Stimulated activated naive CD8-positive, alpha-beta T cell treated with anti-CD3 and anti-CD28 coated beads, Interleukin-15, Interleukin-2, amounts not matched to agents 100 ng/mL and 50 ng/mL, for 24 hours (primary cell): ENCODE data around the gene CAP1.

ENCODE experiments used
- H3K27ac Mint-ChIP-seq: one replicate; pipeline ENCODE4 v1.8.0; 2021; ENCODE audit warnings: mild to moderate bottlenecking, mixed read lengths
- H3K27me3 Mint-ChIP-seq: one replicate; pipeline ENCODE4 v1.8.0; 2021; ENCODE audit warnings: mixed read lengths
- H3K36me3 Mint-ChIP-seq: one replicate; pipeline ENCODE4 v1.8.0; 2021; ENCODE audit warnings: low read depth, mixed read lengths
- H3K4me1 Mint-ChIP-seq: one replicate; pipeline ENCODE4 v1.8.0; 2021; ENCODE audit warnings: low read depth, mixed read lengths
- H3K4me3 Mint-ChIP-seq: one replicate; pipeline ENCODE4 v1.8.0; 2021; ENCODE audit warnings: mild to moderate bottlenecking, mixed read lengths
- H3K9me3 Mint-ChIP-seq: one replicate; pipeline ENCODE4 v1.8.0; 2021; ENCODE audit warnings: mixed read lengths

The CAP1 gene

DNA sequence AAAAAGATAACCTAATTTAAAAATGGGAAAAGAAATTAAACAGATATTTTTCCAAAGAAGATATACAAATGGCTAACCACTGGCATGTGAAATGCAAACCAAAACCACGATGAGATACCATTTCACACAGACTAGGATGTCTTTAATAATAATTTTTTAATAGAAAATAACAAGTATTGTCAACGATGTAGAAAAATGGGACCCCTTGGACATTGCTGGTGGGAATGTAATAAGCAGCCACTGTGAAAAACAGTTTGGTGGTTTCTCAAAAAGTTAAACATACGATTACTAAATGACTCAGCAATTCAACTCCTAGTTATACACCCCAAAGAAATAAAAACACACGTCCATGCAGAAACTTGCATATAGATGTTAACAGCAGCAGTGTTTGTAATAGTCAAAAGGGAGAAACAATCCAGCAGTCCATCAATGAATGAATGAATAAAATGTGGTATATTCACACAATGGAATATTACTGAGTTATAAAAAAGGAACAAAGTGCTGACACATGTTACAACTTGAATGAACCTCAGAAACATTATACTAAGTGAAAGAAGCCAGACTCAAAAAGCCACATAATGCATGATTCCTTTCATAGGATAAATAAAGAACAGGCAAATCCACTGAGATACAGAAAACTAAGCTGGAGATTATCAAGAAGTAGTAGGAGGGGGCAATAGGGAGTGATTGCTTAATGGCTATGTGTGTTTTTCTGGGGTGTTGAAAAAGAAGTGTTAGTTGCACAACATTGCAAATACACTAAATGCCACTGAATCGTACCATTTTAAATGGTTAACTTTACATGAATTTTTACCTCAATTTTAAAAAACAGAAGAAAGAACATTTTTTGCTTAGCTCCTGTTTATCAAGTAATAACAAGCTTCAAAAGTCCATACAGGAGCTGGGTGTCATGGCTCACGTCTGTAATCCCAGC lies 52.4 kb downstream of the CAP1 start:
- Mint-ChIP-seq H3K27ac (no peak overlapping the region), H3K4me3 (no peak overlapping the region), H3K27me3 (no peaks in the 10 kb centered on the region), H3K9me3 (no peaks in the 10 kb centered on the region), H3K4me1 (peaks cover 30% of the 10 kb centered on the region), H3K36me3 (peaks cover 44% of the 10 kb centered on the region)

DNA sequence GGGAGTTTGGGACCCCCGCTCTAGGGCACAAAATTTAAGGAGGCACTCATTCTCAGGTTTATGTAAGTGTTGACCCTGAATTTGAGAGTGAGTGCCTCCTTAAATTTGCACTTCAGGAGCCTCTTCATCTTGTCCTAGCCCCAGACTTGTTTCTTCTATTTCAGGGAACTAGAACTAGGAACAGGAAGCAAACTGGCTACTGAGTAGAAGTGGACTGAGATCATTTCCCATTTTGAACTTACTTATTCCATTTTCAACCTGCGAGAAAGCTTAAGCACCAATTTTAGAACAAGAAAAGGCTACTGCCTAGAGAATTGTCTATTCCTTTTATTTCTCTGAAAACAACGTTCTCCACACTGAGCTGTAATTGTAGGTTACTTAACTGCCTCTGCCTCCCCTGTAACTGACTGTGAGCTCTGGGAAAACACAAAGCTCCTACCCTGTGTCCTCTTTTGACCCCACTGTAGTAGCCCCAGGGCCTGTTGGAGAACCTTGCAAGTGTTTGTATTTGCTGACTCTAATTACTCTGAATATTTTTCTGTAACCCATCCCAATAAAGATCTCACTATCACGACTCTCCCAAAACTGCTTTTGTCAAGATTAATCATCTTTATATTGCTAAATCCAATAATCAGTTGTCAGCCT lies 54.1 kb downstream of the CAP1 start:
- peaks cover 33% of the 10 kb centered on the region for H3K36me3 Mint-ChIP-seq
- no peaks in the 10 kb centered on the region for H3K27me3 Mint-ChIP-seq
- no peak overlapping the region for H3K4me3 Mint-ChIP-seq
- H3K4me1 Mint-ChIP-seq = peaks cover 30% of the 10 kb centered on the region
- H3K27ac Mint-ChIP-seq = no peak overlapping the region
- H3K9me3 Mint-ChIP-seq = no peaks in the 10 kb centered on the region

DNA sequence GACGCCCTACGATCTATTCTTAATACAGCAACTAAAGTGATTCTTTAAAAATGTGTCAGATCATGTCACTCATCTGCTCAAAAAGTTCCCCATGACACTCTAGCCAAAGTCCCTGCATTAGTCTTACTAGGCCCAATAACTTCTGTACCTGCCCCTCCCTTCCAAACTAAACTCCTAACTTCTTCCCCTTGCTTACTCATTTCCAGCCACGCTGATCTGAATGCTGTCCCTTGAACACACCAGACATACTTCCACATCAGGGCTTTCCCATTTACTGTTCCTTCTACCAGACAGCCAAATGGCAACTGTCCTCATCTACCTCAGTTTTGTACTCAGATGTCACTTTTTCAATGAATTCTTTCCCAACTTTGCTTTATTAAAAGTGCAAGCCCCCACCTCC lies 55.3 kb downstream of the CAP1 start:
- Mint-ChIP-seq H3K4me3 (peak overlapping the region; percentile 92), H3K4me1 (peaks cover 30% of the 10 kb centered on the region), H3K9me3 (no peaks in the 10 kb centered on the region), H3K27ac (peak overlapping the region; percentile 9), H3K27me3 (no peaks in the 10 kb centered on the region), H3K36me3 (peaks cover 24% of the 10 kb centered on the region)

DNA sequence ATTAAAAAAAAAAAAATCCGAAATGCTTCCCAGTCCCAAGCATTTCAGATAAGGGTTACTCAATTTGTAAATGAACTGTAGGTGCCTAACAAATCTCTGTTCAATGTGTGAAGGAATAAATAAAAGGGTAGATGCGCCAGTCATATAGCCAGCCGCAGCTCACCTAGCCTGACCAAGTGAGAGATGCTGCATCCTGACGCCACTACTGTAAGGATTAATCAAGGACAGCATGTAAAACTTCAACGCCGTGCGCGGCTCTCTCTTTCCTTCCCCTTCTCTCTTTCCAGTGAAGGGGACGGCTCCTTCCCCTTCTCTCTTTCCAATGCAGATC lies 56.1 kb downstream of the CAP1 start:
- Mint-ChIP-seq H3K9me3 (no peaks in the 10 kb centered on the region), H3K4me3 (peak overlapping the region; percentile 92), H3K27ac (peak overlapping the region; percentile 89), H3K4me1 (peaks cover 30% of the 10 kb centered on the region), H3K27me3 (no peaks in the 10 kb centered on the region), H3K36me3 (peaks cover 18% of the 10 kb centered on the region)

- Mint-ChIP-seq H3K4me1 (peaks cover 30% of the 10 kb centered on the region), H3K27ac (peak within 1 kb of the TSS; percentile 89), H3K9me3 (peaks cover 1% of the 10 kb centered on the region), H3K4me3 (peak within 1 kb of the TSS; percentile 92), H3K27me3 (no peaks in the 10 kb centered on the region), H3K36me3 (peaks cover 19% of the 10 kb centered on the region)
Observed at GRCh38 chr1:40096977-40097782, 56.7 kb downstream of the CAP1 start, which contains the start of gene PPT1. Gene PPT1 (minus strand): TSS chr1:40097252. CDS start chr1:40097238, 14 bp downstream.

DNA sequence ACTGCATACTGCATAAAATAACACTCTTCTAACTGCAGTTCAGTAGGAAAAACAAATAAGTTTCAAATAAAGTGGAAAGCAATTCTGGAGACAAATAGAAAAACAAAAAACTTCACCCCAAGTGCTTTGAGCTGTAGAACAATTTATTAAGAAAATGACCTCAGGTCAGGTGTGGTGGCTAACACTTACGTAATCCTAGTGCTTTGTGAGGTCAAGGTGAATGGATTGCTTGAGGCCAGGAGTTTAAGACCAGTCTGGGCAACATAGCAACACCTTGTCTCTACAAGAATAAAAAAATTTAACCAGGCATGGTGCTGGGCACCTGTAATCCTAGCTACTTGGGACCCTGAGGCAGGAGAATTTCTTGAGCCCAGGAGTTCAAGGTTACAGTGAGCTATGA lies 61.5 kb downstream of the CAP1 start:
- no peak overlapping the region for H3K27ac Mint-ChIP-seq
- peaks cover 9% of the 10 kb centered on the region for H3K36me3 Mint-ChIP-seq
- H3K4me3 Mint-ChIP-seq = no peak overlapping the region
- peaks cover 10% of the 10 kb centered on the region for H3K9me3 Mint-ChIP-seq
- H3K27me3 Mint-ChIP-seq = peaks cover 4% of the 10 kb centered on the region
- H3K4me1 Mint-ChIP-seq = peaks cover 6% of the 10 kb centered on the region

GRCh38 chr1:40102896-40103295 lies 62.4 kb downstream of the CAP1 start:
- peaks cover 4% of the 10 kb centered on the region for H3K27me3 Mint-ChIP-seq
- H3K9me3 Mint-ChIP-seq = peaks cover 10% of the 10 kb centered on the region
- H3K27ac Mint-ChIP-seq = no peak overlapping the region
- H3K4me3 Mint-ChIP-seq = no peak overlapping the region
- H3K36me3 Mint-ChIP-seq = peaks cover 9% of the 10 kb centered on the region
- H3K4me1 Mint-ChIP-seq = no peaks in the 10 kb centered on the region

GRCh38 chr1:40105028-40105427 lies 64.5 kb downstream of the CAP1 start:
- Mint-ChIP-seq H3K4me3 (no peak overlapping the region), H3K36me3 (peaks cover 10% of the 10 kb centered on the region), H3K9me3 (peaks cover 20% of the 10 kb centered on the region), H3K27me3 (peaks cover 16% of the 10 kb centered on the region), H3K27ac (no peak overlapping the region), H3K4me1 (no peaks in the 10 kb centered on the region)

- H3K4me1 Mint-ChIP-seq = no peaks in the 10 kb centered on the region
- H3K27ac Mint-ChIP-seq = no peak overlapping the region
- peaks cover 13% of the 10 kb centered on the region for H3K36me3 Mint-ChIP-seq
- H3K9me3 Mint-ChIP-seq = peaks cover 26% of the 10 kb centered on the region
- no peak overlapping the region for H3K4me3 Mint-ChIP-seq
- peaks cover 33% of the 10 kb centered on the region for H3K27me3 Mint-ChIP-seq
Observed at GRCh38 chr1:40107290-40107959, 66.9 kb downstream of the CAP1 start.

GRCh38 chr1:40110389-40110788 lies 69.9 kb downstream of the CAP1 start:
- H3K4me3 Mint-ChIP-seq = no peak overlapping the region
- H3K27me3 Mint-ChIP-seq = peaks cover 35% of the 10 kb centered on the region
- peaks cover 23% of the 10 kb centered on the region for H3K9me3 Mint-ChIP-seq

GRCh38 chr1:40114400-40114799 lies 73.9 kb downstream of the CAP1 start:
- Mint-ChIP-seq H3K36me3 (peaks cover 6% of the 10 kb centered on the region), H3K27ac (no peak overlapping the region), H3K4me1 (no peaks in the 10 kb centered on the region), H3K4me3 (no peak overlapping the region), H3K27me3 (peaks cover 36% of the 10 kb centered on the region), H3K9me3 (peaks cover 16% of the 10 kb centered on the region)

More at GRCh38 chr1:40110389-40110788, 69.9 kb downstream of the CAP1 start:
- no peak overlapping the region for H3K27ac Mint-ChIP-seq
- H3K36me3 Mint-ChIP-seq = peaks cover 6% of the 10 kb centered on the region
- no peaks in the 10 kb centered on the region for H3K4me1 Mint-ChIP-seq

- Mint-ChIP-seq H3K27me3 (peaks cover 10% of the 10 kb centered on the region), H3K4me3 (no peak overlapping the region), H3K4me1 (no peaks in the 10 kb centered on the region), H3K9me3 (no peaks in the 10 kb centered on the region), H3K36me3 (no peaks in the 10 kb centered on the region), H3K27ac (no peak overlapping the region)
Observed at GRCh38 chr1:40120128-40120527, 79.6 kb downstream of the CAP1 start.
